Activated CD8-positive, alpha-beta memory T cell treated with anti-CD3 and anti-CD28 coated beads, Interleukin-2, amount 50 U/mL, for 1 hour (primary cell): ENCODE measurements around the gene SUN1.
"Not testable (repeated sequence)": the region's sequence is repeated elsewhere in the genome, so short reads cannot be mapped to it uniquely, and the experiment has no call there.

Experiments used
- DNase-seq: peaks from one replicate; pipeline ENCODE4 v3.0.0-alpha.2; 2020; ENCODE audit errors: extremely low read depth

Gene SUN1

GRCh38 chr7:832167-832967 is at the start of gene SUN1:
Gene SUN1, plus strand, starts transcription at chr7:832476. Its CDS starts 49 bp downstream, at chr7:832525.
- no peak for DNase-seq

GRCh38 chr7:782718-783449 is 49.4 kb upstream of the SUN1 start:
- DNase-seq, result no peak

- no peak for DNase-seq
Measured at GRCh38 chr7:783556-784490, 48.5 kb upstream of the SUN1 start.

- no peak for DNase-seq
Measured at GRCh38 chr7:784971-785370, 47.3 kb upstream of the SUN1 start.

- no peak for DNase-seq
Measured at GRCh38 chr7:785416-785815, 46.9 kb upstream of the SUN1 start.

- peak; percentile 37 for DNase-seq
Measured at GRCh38 chr7:786472-787255, 45.6 kb upstream of the SUN1 start.

GRCh38 chr7:787332-788240 is 44.7 kb upstream of the SUN1 start:
- DNase-seq, result no peak

- no peak for DNase-seq
Measured at GRCh38 chr7:791519-791918, 40.8 kb upstream of the SUN1 start.

- DNase-seq, result no peak
Measured at GRCh38 chr7:794207-794606, 38.1 kb upstream of the SUN1 start.

GRCh38 chr7:794671-795329 is 37.5 kb upstream of the SUN1 start:
- no peak for DNase-seq

GRCh38 chr7:796434-797169 is 35.7 kb upstream of the SUN1 start:
- DNase-seq, result not testable (repeated sequence)

GRCh38 chr7:798921-799470 is 33.3 kb upstream of the SUN1 start:
- DNase-seq, result no peak

- no peak for DNase-seq
Measured at GRCh38 chr7:800692-801091, 31.6 kb upstream of the SUN1 start.

- not testable (repeated sequence) for DNase-seq
Measured at GRCh38 chr7:801351-801750, 30.9 kb upstream of the SUN1 start.

GRCh38 chr7:801940-802381 is 30.3 kb upstream of the SUN1 start:
- no peak for DNase-seq

GRCh38 chr7:802500-803242 is 29.6 kb upstream of the SUN1 start:
- no peak for DNase-seq

GRCh38 chr7:803243-803635 is 29.0 kb upstream of the SUN1 start:
- DNase-seq, result no peak

- not testable (repeated sequence) for DNase-seq
Measured at GRCh38 chr7:803796-804195, 28.5 kb upstream of the SUN1 start.
